GM12878 (cell line): ENCODE data around the gene UTP25. TPM values are rescaled to one million over a fixed set of nuclear protein-coding genes. Genes with fewer than 3 reads are reported as not detected.
"Not testable (repeated sequence)": the region's sequence is repeated elsewhere in the genome, so short reads cannot be mapped to it uniquely, and the experiment has no call there.

ENCODE experiments used
- ATAC-seq: fragments of 200-7000 bp; cut with Tn5 transposase; 3 replicates; pipeline ENCODE4 v1.9.1; 2020; ENCODE audit warnings: mild to moderate bottlenecking, moderate library complexity
- BruUV-seq: library from RNA; stranded (reverse); fragments of 400-500 nt; replicated peaks from 2 replicates; lab custom pipeline; 2021; lab: Mats Ljungman, UMichigan
- CTCF ChIA-PET: fragments of 300-600 bp; sonication (Branson Sonifier 250); formaldehyde crosslinking; extraction: SDS; loops from one replicate; lab custom pipeline; 2021; ENCODE audit warnings: inconsistent platforms; lab: Yijun Ruan, JAX
- POLR2A ChIA-PET: fragments of 350-600 bp; formaldehyde crosslinking; extraction: SDS; loops from one replicate; lab custom pipeline; 2021; ENCODE audit warnings: inconsistent platforms; lab: Charles Lee
- RAD21 ChIA-PET: fragments of 300-600 bp; sonication (Branson Sonifier 250); formaldehyde crosslinking; loops from one replicate; lab custom pipeline; 2023; ENCODE audit warnings: antibody characterized with exemption; ENCODE audit not compliant: unreplicated experiment; lab: Charles Lee
- SMC1A ChIA-PET: fragments of 300-600 bp; sonication (Branson Sonifier 250); formaldehyde crosslinking; loops from one replicate; lab custom pipeline; 2023; ENCODE audit not compliant: unreplicated experiment, uncharacterized antibody; lab: Charles Lee
- DNase-seq: peaks from one replicate; pipeline ENCODE4 v3.0.0-alpha.2; 2011; ENCODE audit warnings: low read depth, low spot score
- FAIRE-seq: peaks from 3 replicates; lab custom pipeline; 2011; peaks lifted over from hg19 to GRCh38; lab: Jason Lieb, UNC
- H2AFZ ChIP-seq: 2 replicates; pipeline ENCODE4 v1.6.0; 2011; ENCODE audit warnings: low read depth, low read length, control low read depth; ENCODE audit not compliant: control insufficient read depth
- H3K27ac ChIP-seq: 2 replicates; pipeline ENCODE4 v1.5.1; 2011; ENCODE audit warnings: control low read depth; ENCODE audit not compliant: control insufficient read depth, insufficient read depth
- H3K27me3 ChIP-seq, 2 experiments: replicated peaks in 1 of 2; 2 replicates each; pipeline versions ENCODE4 v1.6.0 to v1.6.1; 2011; ENCODE audit warnings: low read length in 1 of 2; ENCODE audit not compliant: control insufficient read depth in 2 of 2, insufficient read depth in 2 of 2
- H3K36me3 ChIP-seq, 2 experiments: 2 replicates each; pipeline ENCODE4 v1.5.1; 2011; ENCODE audit warnings: low read length in 1 of 2; ENCODE audit not compliant: control insufficient read depth in 2 of 2, insufficient read depth in 2 of 2
- H3K4me1 ChIP-seq: 2 replicates; pipeline ENCODE4 v1.6.1; 2011; ENCODE audit warnings: mild to moderate bottlenecking, low read length, moderate library complexity, mixed read lengths; ENCODE audit not compliant: control insufficient read depth, insufficient read depth
- H3K4me2 ChIP-seq: 2 replicates; pipeline ENCODE4 v1.6.0; 2011; ENCODE audit warnings: control low read depth; ENCODE audit not compliant: control insufficient read depth, insufficient read depth
- H3K4me3 ChIP-seq: fragments of 200-600 bp; sonication (generic); 2 replicates; pipeline ENCODE4 v1.5.1; 2016
- H3K79me2 ChIP-seq: 2 replicates; pipeline ENCODE4 v1.6.0; 2011; ENCODE audit warnings: low read length; ENCODE audit not compliant: control insufficient read depth, insufficient read depth
- H3K9ac ChIP-seq: 2 replicates; pipeline ENCODE4 v1.8.0; 2011; ENCODE audit warnings: low read length, control low read depth, mixed read lengths; ENCODE audit not compliant: control insufficient read depth, insufficient read depth
- H3K9me3 ChIP-seq: replicated peaks from 3 replicates; pipeline ENCODE4 v1.5.1; 2011; ENCODE audit warnings: mild to moderate bottlenecking, low read length; ENCODE audit not compliant: control insufficient read depth, insufficient read depth
- H4K20me1 ChIP-seq: 2 replicates; pipeline ENCODE4 v1.6.0; 2011; ENCODE audit not compliant: control insufficient read depth, insufficient read depth
- CBFB ChIP-seq: IDR thresholded peaks from 2 replicates; pipeline ENCODE4 v1.6.1; 2016; ENCODE audit warnings: antibody characterized with exemption, low read depth
- MTA3 ChIP-seq: IDR thresholded peaks from 2 replicates; pipeline ENCODE4 v1.6.1; 2012; ENCODE audit warnings: low read length, inconsistent platforms, borderline replicate concordance
- NFXL1 ChIP-seq: fragments of 450-650 bp; IDR thresholded peaks from 2 replicates; pipeline ENCODE4 v1.6.1; 2017; ENCODE audit warnings: antibody characterized with exemption, mild to moderate bottlenecking, borderline replicate concordance
- PBX3 ChIP-seq: IDR thresholded peaks from 2 replicates; pipeline ENCODE4 v1.6.1; 2011; ENCODE audit warnings: mild to moderate bottlenecking, low read depth, low read length, moderate library complexity; ENCODE audit not compliant: insufficient replicate concordance
- RBBP5 ChIP-seq: fragments of 200-600 bp; sonication (generic); conservative IDR thresholded peaks from 2 replicates; pipeline ENCODE4 v1.6.1; 2016
- REST ChIP-seq: IDR thresholded peaks from 2 replicates; pipeline ENCODE4 v1.6.1; 2012; ENCODE audit warnings: mild to moderate bottlenecking, low read depth, low read length
- TBL1XR1 ChIP-seq: IDR thresholded peaks from 2 replicates; pipeline ENCODE4 v1.6.1; 2012; ENCODE audit warnings: low read depth, low read length, improper control_type of control experiment
- ZNF592 ChIP-seq: fragments of 450-650 bp; IDR thresholded peaks from 2 replicates; pipeline ENCODE4 v1.6.1; 2017; ENCODE audit warnings: mild to moderate bottlenecking, moderate library complexity
- WGBS: methylation state at CpG from one replicate; pipeline ENCODE4 v1.1.6; 2016; ENCODE audit warnings: low lambda C conversion rate; ENCODE audit not compliant: insufficient replicate concordance, insufficient coverage; ENCODE audit errors: missing lambda C conversion rate; 5-methylcytosine and 5-hydroxymethylcytosine counted together
- in situ Hi-C: fragments of 300-500 bp; cut with MboI; formaldehyde crosslinking; loops from 9 replicates; pipeline ENCODE4 v1.14.3; 2018; ENCODE audit warnings: mixed read lengths
- intact Hi-C: fragments of 100-400 bp; cut with micrococcal nuclease; formaldehyde crosslinking; loops from one replicate; pipeline ENCODE4 v1.14.2; 2022; ENCODE audit not compliant: unreplicated experiment
- polyA plus RNA-seq, 11 experiments: library from polyadenylated mRNA; depleted of rRNA in 4 of 11; unstranded in 6 of 11; stranded (reverse) in 5 of 11; fragments of >200 nt; fragmentation: Nextera tagmentation in 4 of 11; fragmentation: Illumina TruSeq in 1 of 11; extraction: Ambion mirVana in 4 of 11; extraction: Trizol in 1 of 11; gene quantifications; 1 replicate in 1 of 11; 2 replicates in 10 of 11; pipeline versions ENCODE4 v1.2.1 to v1.2.3, GENCODE V29; 2011 to 2016; ENCODE audit warnings: inconsistent platforms in 2 of 11, missing spikeins in 2 of 11, low read depth in 1 of 11
- total RNA-seq, 4 experiments: library from RNA; depleted of rRNA in 3 of 4; stranded (reverse); fragments of >200 nt in 3 of 4; fragmentation: Illumina TruSeq in 1 of 4; extraction: Trizol in 1 of 4; gene quantifications; 2 replicates each; pipeline versions ENCODE4 v1.2.1 to v1.2.3, GENCODE V29; 2013 to 2021

UTP25 gene
- total and polyA plus RNA-seq, 10 of the 15 experiments (the other 5 are each of a cell fraction or from before 2014, with no cell fraction given): 3.0 to 13.3 (median 8.5) TPM

GRCh38 chr1:209791920-209792319, 35.9 kb upstream of the UTP25 start:
- POLR2A ChIA-PET: interaction anchor here (1.2 kb wide), 1 partner anchor 17 kb away, joined by 3 read pairs; no protein-coding TSS in a partner anchor
- Histone ChIP-seq H3K27me3 (peaks cover 5 to 7% of the 10 kb centered on the region in 2 experiments; a peak in 3 of 4 replicates), H3K27ac (no peak overlapping the region), H3K4me3 (no peak overlapping the region), H3K79me2 (no peaks in the 10 kb centered on the region), H3K4me2 (no peak overlapping the region), H3K9ac (no peak overlapping the region), H4K20me1 (no peaks in the 10 kb centered on the region), H2AFZ (no peak overlapping the region), H3K36me3 (no peaks in the 10 kb centered on the region), H3K4me1 (no peaks in the 10 kb centered on the region), H3K9me3 (no peaks in the 10 kb centered on the region)
- intact Hi-C loops (no loop called here), in situ Hi-C loops (no loop called here)
- SMC1A ChIA-PET: interaction anchor here (0.8 to 2.5 kb wide), 5 partner anchors 8 to 32 kb away, joined by 3 to 8 read pairs (median 4); no protein-coding TSS in a partner anchor
- 0% methylated on average over 1 of the region's 1 CpG for WGBS
- RAD21 ChIA-PET: interaction anchor here (2.0 kb wide), 1 partner anchor 9 kb away, joined by 4 read pairs; no protein-coding TSS in a partner anchor
- TF ChIP-seq RBBP5 (no peak), NFXL1 (no peak), TBL1XR1 (no peak), REST (no peak), PBX3 (no peak), CBFB (no peak), MTA3 (no peak), ZNF592 (no peak)
- CTCF ChIA-PET: interaction anchor here (0.6 to 1.1 kb wide), 3 partner anchors 20 to 31 kb away, joined by 3 to 5 read pairs (median 4); no protein-coding TSS in a partner anchor
- no peak for FAIRE-seq
- BruUV-seq: no TSS peak
- ATAC-seq: no peak
- no peak for DNase-seq

GRCh38 chr1:209793711-209794110, 34.1 kb upstream of the UTP25 start:
- SMC1A ChIA-PET, POLR2A ChIA-PET, DNase-seq, ATAC-seq, intact Hi-C loops, H3K79me2 ChIP-seq, H3K9me3 ChIP-seq, H2AFZ ChIP-seq, FAIRE-seq, BruUV-seq, H3K4me2 ChIP-seq, H4K20me1 ChIP-seq, H3K9ac ChIP-seq, H3K4me1 ChIP-seq, H3K27me3 ChIP-seq, H3K27ac ChIP-seq, in situ Hi-C loops, H3K4me3 ChIP-seq, H3K36me3 ChIP-seq: not testable (repeated sequence)
- RAD21 ChIA-PET: interaction anchor here (2.0 kb wide), 1 partner anchor 7 kb away, joined by 4 read pairs; no protein-coding TSS in a partner anchor
- CTCF ChIA-PET: interaction anchor here (1.0 to 1.2 kb wide), 2 partner anchors 29 to 106 kb away, joined by 3 to 4 read pairs; no protein-coding TSS in a partner anchor
- 19% methylated on average over 3 of the region's 3 CpGs for WGBS
